Right atrium auricular region (tissue), 2 donors: ENCODE data around the gene SH3PXD2B. TPM values are rescaled to one million over a fixed set of nuclear protein-coding genes. Genes with fewer than 3 reads are reported as not detected.
"Not testable (repeated sequence)": the region's sequence is repeated elsewhere in the genome, so short reads cannot be mapped to it uniquely, and the experiment has no call there.

Experiments
- DNase-seq: peaks from one replicate; pipeline ENCODE4 v3.0.0-alpha.2; 2019; ENCODE audit warnings: low spot score
- H3K27ac ChIP-seq, 2 donors: fragments of 200-600 bp; sonication (generic); 1 replicate in 1 of 2; 2 replicates in 1 of 2; pipeline ENCODE4 v1.5.1; 2016 to 2019
- H3K27me3 ChIP-seq, 2 donors: fragments of 200-600 bp; sonication (generic); one replicate each; pipeline versions ENCODE4 v1.5.1 to v1.6.0; 2017 to 2019
- H3K36me3 ChIP-seq: fragments of 200-600 bp; sonication (generic); one replicate; pipeline ENCODE4 v1.5.1; 2016
- H3K4me1 ChIP-seq, 2 donors: fragments of 200-600 bp; sonication (generic); one replicate each; pipeline versions ENCODE4 v1.5.1 to v1.6.0; 2017 to 2019
- H3K4me3 ChIP-seq, 2 donors: fragments of 200-600 bp; sonication (generic); 1 replicate in 1 of 2; 2 replicates in 1 of 2; pipeline ENCODE4 v1.5.1; 2017 to 2019; ENCODE audit warnings: mild to moderate bottlenecking in 1 of 2, moderate library complexity in 1 of 2
- H3K9me3 ChIP-seq, 2 donors: fragments of 200-600 bp; sonication (generic); one replicate each; pipeline ENCODE4 v1.5.1; 2019
- total RNA-seq, 2 donors: library from RNA; depleted of rRNA; stranded (reverse); fragments of >200 nt; gene quantifications; one replicate each; pipeline ENCODE4 v1.1.0, GENCODE V29; 2016
- TF ChIP-seq, protein P1 (sequence below), 2 donors: fragments of 200-600 bp; sonication (generic); IDR thresholded peaks; one replicate each; pipeline ENCODE4 v1.5.1; 2019; ENCODE audit warnings: antibody characterized with exemption in 2 of 2

SH3PXD2B gene
- total RNA-seq, 2 donors from 2014 or later = 7.2 to 13.9 TPM

DNA sequence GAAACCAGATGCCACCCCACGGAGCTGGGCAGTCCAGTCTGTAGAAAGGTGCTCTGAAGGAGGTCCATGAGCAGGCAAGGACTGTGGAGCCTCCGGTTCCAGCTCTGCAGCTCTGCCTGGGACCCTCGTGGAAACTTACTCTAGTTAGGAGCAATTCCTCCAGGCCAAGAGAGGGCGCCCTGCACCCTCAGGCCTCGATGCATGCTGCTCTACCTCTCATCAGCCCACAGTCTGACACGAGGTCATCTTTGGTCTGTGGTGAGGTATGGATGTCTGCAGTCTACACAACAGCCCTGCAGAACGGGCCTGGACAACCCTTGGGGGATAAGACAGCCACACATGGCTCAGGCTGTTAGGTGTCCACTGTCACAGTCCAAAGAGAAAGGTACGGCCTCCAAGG is 120.1 kb downstream of the SH3PXD2B start:
- Histone ChIP-seq H3K4me1 (no peaks in the 10 kb centered on the region), H3K27me3 (no peaks in the 10 kb centered on the region), H3K36me3 (no peaks in the 10 kb centered on the region), H3K9me3 (no peaks in the 10 kb centered on the region), H3K27ac (no peak overlapping the region), H3K4me3 (no peak overlapping the region)
- DNase-seq = no peak
- TF ChIP-seq, protein P1, sequence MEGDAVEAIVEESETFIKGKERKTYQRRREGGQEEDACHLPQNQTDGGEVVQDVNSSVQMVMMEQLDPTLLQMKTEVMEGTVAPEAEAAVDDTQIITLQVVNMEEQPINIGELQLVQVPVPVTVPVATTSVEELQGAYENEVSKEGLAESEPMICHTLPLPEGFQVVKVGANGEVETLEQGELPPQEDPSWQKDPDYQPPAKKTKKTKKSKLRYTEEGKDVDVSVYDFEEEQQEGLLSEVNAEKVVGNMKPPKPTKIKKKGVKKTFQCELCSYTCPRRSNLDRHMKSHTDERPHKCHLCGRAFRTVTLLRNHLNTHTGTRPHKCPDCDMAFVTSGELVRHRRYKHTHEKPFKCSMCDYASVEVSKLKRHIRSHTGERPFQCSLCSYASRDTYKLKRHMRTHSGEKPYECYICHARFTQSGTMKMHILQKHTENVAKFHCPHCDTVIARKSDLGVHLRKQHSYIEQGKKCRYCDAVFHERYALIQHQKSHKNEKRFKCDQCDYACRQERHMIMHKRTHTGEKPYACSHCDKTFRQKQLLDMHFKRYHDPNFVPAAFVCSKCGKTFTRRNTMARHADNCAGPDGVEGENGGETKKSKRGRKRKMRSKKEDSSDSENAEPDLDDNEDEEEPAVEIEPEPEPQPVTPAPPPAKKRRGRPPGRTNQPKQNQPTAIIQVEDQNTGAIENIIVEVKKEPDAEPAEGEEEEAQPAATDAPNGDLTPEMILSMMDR (IDR thresholded peaks at IDR 0.05) = no peak

DNA sequence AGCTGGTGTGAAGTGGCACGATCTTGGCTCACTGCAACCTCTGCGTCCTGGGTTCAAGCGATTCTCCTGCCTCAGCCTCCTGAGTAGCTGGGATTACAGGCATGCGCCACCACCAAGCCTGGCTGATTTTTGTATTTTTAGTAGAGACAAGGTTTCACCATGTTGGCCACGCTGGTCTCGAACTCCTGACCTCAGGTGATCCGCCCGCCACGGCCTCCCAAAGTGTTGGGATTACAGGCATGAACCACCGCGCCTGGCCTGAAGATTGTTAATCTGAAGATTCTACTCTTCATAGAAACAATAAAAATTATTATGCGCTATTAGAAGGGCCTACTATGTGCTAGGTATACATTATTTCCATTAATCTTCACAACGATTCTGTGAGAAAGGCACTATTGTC is 127.4 kb downstream of the SH3PXD2B start:
- H3K9me3 ChIP-seq, H3K27me3 ChIP-seq, H3K27ac ChIP-seq, H3K4me1 ChIP-seq, H3K36me3 ChIP-seq, H3K4me3 ChIP-seq, DNase-seq: not testable (repeated sequence)

DNA sequence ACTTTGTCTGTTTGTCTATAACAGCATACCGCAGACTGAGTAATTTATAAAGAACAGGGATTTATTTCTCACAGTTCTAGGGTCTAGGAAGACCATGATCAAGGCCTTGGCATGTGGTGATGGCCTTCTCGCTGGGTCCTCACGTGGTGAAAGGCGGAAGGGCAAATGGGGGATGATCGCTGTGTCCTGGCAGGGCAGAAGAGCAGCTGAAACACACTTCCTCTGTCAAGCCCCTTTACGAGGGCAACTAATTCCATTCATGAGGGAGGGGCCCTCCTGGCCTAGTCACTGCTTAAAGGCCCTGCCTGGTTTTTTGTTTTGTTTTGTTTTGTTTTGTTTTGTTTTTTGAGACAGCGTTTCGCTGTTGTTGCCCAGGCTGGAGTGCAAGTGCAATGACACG is 128.9 kb downstream of the SH3PXD2B start:
- TF ChIP-seq, protein P1 (IDR thresholded peaks at IDR 0.05) = no peak
- Histone ChIP-seq H3K4me3 (no peak overlapping the region), H3K4me1 (no peaks in the 10 kb centered on the region), H3K27ac (no peak overlapping the region), H3K27me3 (no peaks in the 10 kb centered on the region), H3K36me3 (no peaks in the 10 kb centered on the region), H3K9me3 (no peaks in the 10 kb centered on the region)
- DNase-seq = no peak

DNA sequence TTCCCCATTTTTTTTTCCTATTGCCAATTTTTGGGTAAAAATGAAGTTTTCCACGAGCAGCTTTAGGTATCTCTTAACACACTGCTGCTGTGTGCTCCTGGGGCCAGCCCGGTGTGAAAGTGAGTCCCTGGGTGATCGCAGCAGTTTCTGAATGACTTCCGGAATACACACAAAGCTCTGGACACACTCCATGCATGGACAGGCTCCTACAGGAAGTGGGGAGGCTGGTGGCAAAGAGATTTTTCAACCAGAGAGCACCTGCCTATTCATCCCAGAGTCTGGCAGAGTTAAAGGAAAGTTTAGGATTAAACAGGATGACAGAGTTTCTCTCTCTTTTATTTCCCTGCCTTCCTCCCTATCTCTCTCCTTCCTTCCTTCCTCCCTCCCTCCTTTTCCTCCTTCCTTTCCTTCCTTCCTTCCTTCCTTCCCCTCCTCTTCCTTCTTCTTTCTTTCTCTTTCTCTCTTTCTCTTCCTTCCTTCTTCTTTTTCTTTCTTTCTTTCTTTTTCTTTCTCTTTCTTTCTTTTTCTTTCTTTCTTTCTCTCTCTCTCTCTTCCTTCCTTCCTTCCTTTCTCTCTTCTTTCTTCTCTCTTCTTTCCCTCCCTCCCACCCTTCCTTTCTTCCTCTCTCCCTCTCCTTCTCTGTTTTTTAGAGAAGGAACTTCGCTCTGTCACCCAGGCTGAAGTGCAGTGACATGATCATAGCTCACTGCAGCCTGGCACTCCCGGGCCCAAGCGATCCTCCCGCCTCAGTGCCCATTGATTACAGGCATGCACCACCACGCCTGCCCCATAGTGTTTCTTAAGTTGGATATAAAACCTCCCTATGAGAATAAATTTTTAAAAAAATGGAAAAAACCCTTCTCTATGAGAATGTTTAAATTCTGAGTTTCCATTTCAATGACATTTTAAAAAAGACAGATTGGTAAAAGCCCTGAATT is 132.0 kb downstream of the SH3PXD2B start:
- Histone ChIP-seq H3K4me3 (no peak overlapping the region), H3K4me1 (no peaks in the 10 kb centered on the region), H3K9me3 (no peaks in the 10 kb centered on the region), H3K27me3 (no peaks in the 10 kb centered on the region), H3K27ac (no peak overlapping the region), H3K36me3 (no peaks in the 10 kb centered on the region)
- TF ChIP-seq, protein P1 (IDR thresholded peaks at IDR 0.05) = no peak
- DNase-seq = no peak

DNA sequence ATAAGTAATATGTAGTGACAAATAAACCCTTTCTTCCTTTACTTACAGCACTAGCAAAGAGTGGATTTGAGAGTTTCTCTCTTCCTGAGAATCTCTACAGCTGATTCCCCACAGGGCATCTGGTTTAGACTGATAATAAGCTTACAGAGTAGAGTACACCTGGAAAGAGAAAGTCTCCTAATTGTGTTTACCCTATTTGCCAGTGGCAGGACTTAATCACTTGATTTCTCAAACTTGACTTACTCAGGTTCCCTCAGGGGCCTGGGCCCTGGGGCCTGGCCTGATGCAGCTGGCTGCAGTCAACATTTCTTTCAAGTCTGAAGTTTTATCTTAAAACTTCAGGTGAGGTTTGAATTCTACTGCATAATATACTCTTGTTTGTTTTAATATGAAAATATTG is 132.7 kb downstream of the SH3PXD2B start:
- Histone ChIP-seq H3K4me3 (no peak overlapping the region), H3K9me3 (no peaks in the 10 kb centered on the region), H3K27me3 (no peaks in the 10 kb centered on the region), H3K27ac (no peak overlapping the region), H3K4me1 (no peaks in the 10 kb centered on the region), H3K36me3 (no peaks in the 10 kb centered on the region)
- TF ChIP-seq, protein P1 (IDR thresholded peaks at IDR 0.05) = no peak
- DNase-seq = no peak

DNA sequence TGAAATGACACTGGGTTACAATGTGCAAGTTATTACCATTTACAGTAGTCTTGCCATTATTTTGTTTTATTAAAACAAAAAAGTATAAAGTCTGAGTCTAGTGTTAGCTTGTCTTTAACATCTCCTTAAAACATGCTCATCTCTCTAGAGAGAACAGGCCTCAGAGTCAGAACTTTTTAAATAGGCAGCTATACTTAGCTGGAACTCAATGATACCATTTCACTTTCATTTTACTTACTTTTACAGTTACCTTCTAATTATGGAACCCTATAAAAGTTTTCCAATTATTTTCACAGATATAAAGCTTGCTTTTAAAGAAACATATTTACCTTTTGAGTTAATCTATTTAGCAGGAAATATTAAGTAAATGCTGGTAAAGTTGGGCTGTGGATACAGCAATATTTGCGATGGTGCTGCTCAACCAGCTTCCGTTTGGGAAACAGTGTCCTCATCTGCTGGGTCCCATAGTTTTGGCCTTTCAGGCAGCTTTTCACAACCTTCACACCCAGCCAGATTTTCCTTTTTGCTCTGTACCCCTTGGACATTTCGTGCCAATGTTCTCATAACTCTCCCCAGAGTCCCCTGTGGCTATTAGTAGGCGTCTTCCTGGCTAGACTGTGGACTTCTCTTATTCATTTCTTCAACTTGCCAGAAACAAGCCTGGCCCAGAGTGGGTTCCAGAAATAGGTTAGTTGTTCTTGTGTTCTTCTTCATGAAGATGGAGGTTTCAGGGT is 134.4 kb downstream of the SH3PXD2B start:
- H3K36me3 ChIP-seq = no peaks in the 10 kb centered on the region
- no peaks in the 10 kb centered on the region for H3K9me3 ChIP-seq
- no peak for DNase-seq
- no peak overlapping the region for H3K4me3 ChIP-seq
- no peaks in the 10 kb centered on the region for H3K27me3 ChIP-seq
- no peaks in the 10 kb centered on the region for H3K4me1 ChIP-seq
- no peak overlapping the region for H3K27ac ChIP-seq
- TF ChIP-seq, protein P1 (IDR thresholded peaks at IDR 0.05) = no peak
